Activated CD4-positive, alpha-beta T cell treated with anti-CD3 and anti-CD28 coated beads, Interleukin-2, amount 50 U/mL, for 4 hours (primary cell): Measurements from ENCODE around the gene IARS1.

Source experiments
- DNase-seq, 2 experiments: peaks; one replicate each; pipeline ENCODE4 v3.0.0-alpha.2; 2020

Gene IARS1

DNA sequence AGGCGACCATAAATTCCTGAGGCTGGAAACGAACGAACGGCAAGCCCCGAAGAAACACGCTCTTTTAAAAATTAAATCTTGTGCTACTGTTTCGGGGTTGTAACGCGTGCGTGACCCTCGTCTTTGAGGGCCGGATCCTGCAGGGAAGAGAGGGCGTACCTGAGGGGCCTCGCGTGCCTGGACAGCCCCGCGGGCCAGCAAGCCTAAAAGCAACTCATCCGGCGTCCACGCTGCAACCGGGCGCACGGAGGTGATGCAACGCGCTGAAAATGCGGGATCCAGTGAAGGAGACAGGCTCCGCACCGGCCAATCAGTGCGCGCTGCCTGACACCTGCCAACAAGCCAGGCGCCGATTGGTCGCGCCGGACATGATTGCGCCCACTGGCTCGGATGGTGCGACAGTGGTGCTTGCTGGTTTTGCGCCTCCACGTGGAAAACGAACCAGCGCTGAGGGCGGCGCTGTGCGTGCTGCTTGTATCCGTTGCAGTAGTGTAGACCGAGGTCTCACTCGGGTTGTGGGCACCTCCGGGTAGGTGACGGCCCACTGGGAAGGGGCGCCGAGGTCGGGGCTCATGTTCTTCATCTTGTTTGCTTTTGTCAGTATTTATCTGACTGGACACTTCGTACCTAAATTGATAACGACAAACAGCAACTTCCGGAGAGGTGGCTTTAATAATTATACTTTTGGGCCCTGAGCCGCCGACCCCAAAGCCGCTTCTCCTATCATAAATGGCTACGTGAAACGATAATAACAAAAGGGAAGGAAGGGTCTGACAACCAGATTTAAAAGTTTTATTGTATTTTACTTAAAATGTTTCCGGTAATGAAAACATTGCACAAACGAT lies at the start of gene IARS1:
Gene IARS1 (minus strand): TSS at position 246 of the 845 bp plus-strand sequence. CDS start 4,278 bp downstream, outside the sequence.
- DNase-seq: peak; percentile 100

DNA sequence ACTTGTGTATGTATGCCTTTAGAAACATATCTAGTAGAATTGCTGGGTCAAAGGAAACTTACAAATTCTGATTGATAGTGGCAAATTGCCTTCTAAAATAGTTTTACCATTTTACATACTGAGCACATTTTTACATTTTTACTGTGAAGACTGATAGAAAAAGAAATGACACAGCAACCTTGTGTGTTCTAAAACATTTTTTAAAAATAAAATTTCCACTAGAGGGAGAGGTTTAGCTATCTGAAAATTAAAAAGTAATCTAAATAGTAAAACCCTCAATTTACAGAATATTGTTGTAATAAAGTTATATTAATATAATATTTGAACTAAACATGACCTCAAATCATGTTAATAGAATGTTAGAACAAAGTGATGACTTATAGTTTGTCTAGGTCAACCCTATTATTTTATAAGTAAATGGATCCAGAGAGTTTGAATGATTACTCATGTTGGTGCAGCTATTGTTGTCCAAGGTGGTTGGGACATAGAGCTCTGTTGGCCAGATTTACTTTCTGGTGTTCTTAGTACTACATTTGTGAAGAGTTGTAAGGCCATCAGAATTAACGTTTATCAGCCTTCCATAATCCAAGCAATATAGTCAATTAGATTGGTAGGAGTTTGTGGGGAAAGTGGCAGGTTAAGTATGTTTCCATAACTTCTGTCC lies 49.5 kb upstream of the IARS1 start:
- DNase-seq: no peak

DNA sequence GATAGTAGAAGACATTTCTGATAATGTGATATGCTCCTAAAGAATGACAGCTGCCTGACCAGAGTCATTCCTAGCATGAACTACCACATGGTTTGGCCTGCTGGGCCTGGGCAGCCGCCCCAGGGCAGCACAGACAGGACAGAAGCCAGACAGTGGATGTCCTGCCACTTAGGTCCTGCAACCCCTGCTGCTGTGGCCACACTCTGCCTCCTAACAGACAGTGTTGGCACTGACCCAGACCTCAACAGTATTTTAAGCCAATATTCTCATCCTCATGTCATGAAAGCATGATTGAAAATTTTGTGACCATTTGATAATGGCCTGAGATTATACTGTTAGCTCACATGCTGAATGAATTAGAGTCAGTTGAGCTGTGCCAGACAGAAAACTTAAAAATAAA lies 48.1 kb upstream of the IARS1 start:
- no peak for DNase-seq

DNA sequence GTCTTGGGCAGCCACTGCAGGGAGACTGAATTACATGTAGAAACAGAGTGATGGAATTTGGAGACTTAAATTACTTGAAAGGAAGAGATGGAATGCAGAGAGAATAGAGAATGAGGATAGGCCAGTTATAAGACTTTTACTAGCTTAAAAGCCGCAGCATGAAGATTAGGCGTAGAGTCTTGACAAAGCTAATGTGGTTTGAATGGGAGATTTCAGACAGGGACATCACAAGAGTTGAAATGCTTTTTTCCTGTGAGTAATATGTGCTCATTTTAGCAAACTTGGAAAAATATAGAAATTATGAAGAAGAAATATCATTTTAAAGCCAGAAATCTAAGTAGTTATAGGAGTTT lies 39.8 kb upstream of the IARS1 start:
- no peak for DNase-seq

DNA sequence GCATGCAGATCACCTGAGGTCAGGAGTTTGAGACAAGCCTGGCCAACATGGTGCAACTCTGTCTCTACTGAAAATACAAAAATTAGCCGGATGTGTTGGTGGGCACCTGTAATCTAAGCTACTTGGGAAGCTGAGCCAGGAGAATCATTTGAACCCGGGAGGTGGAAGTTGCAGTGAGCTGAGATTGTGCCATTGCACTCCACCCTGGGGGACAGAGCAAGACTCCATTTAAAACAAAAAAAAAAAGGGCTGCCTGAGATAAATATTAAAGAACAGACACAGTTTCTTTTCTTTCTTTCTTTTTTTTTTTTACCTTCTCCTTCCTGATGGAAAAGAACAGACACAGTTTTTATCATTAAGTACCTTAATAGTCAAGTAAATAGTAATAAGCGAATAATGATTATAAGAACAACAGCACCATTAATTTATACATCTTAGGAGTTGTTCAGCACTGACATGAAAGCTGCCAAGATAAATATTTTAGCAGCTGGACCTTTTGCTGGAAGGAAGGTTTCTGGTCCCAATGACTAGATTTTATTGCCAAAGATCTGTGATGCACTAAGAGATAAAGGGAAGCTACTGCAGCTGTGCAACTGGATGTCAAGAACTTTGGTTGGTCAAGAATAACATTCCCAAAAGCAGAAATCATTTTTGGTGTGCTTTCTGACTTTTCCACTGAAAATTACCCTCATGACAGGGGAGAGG lies 39.2 kb upstream of the IARS1 start:
- no peak for DNase-seq

DNA sequence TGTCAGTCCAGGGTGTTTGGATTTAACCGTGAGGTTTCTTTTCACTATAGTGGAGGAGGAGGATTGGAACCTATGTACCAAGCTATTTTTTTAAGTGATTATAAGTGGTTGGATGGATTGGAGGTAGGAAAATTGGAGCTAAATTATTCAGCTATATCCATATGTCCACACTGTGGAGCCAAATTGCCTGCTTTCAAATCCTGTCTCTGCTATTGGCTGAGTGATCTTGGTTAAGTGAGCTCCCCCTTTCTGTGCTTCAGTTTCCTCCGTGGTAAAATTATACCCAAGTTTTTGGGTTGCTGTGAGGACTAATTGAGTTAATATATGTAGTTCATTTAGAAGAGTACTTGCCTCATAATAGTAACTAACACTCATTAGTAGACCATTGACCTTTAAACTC lies 34.7 kb upstream of the IARS1 start:
- no peak for DNase-seq

DNA sequence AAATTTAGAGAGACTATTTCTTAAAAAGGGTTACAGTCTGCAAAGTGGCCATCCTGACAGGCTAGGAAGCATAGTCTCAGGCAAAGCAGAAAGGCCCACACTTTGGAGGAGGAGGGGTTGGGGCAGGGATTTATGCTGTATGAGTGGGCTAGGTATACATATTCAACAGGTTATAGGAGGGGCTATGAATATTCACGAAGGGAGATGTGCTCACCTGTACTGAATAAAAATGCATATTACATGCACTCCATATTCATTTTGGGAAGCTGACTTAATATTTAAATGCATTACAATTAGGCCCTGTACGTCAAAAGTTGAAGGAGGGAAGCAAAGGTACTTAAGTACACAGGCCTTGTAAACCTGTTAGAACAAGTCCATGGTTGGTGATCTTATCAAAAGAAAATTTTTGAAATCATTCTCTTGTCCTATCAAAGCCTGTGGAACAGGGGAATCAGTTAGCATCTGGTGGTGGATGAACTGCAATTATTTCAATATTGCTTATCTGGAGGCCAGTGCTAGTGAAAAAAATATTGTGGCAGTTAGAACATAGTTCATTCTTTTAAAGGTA lies 33.9 kb upstream of the IARS1 start:
- no peak for DNase-seq

DNA sequence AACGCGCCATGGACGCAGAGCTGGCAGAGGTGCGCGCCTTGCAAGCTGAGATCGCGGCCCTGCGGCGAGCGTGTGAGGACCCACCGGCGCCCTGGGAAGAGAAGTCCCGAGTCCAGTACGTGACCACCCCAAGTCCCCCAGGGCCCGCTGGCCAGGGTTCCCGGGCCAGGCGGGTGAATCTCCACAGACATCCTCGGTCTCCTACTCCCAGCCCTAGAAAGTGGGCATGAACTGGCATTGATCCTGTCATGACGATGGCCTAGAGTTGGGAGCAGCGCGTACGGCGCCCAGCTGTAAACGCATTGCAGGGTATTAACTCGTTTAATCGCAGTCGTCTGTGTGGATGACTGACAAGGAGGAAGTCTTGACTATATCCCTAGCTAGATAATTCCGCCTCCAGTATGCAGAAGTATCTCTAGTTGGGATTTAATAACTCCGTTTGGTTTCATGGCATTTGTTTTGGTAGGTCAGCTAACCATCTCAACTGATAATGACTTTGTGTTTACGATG lies 32.5 kb upstream of the IARS1 start:
- DNase-seq: no peak

DNA sequence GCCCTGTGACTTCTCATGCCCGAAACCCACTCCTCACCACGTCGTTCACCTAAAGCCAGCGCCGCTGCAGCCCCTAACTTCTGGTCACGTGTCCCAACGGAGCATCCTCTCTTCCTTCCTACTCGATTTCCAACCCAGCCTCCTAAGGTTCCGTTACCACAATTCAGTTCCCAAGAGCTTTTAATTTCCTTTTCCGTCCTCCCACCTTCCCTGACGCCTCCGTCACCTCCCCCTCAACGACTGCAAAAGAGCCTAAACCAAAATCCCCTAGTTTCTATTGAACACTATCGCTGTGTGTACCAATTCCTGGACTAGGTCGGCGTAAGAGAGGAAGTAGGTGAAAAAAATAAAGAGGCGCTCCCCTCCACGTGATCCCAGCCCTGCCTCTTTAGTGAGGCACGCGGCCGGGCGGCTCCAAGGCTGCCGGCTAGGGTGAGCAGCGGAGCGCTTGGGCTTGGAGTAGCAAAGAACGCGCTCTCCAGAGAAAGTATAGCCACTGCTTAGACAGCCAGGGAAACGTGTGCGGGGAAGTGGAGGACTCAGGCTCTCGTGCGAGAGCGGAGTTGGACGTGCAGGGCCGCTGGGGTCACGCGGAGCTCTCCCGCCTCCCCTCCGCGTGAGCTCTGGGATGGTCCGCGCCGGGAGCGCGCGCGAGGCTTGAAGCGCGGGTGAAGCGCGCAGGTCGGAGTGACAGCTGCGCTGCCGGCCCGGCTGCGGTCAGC lies 31.9 kb upstream of the IARS1 start, which contains the start of the genes CENPP and NOL8:
Gene CENPP (plus strand): TSS at position 685 of the 722 bp plus-strand sequence.
Gene NOL8 (minus strand): TSS at position 82 of the 722 bp plus-strand sequence. CDS start 1,189 bp downstream, outside the sequence.
- peak; percentile 76 to 79 for DNase-seq

DNA sequence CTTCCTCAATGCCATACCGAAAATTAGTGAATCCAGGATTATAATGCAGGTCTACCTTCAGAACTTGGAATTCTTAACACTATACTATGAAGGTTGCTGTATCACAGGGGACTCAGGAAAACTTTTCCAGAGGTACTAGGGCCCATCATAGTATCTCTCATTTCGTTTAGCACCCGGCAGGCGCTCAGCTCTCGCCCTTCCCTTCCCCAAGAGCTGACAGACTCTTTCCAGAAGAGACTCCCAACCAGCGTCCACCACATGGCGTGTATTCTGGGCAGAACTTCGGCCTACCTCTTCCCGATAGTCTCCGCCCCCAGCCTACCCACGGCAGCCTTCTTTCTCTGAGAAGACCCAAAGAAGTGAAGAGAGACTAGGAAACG lies 31.4 kb upstream of the IARS1 start:
- no peak for DNase-seq

DNA sequence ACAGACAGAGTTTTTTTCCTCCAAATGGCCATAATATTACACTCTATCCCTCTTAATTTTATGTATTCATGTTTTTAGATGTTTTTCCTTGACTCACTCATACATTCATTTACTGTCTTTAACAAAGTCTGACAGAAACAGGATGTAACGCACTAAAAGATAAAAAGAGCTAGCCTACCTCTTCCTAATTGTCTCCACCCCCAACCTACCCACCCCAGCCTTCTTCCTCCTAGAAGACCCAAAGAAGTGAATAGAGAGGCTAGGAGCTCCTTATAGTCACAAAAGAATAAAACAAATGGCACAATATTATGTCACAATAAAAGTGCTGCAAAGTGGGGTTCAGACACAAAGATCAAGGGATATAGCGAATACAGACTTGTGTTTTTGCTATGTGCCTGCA lies 30.9 kb upstream of the IARS1 start:
- peak in 1 of 2 experiments; percentile 3 for DNase-seq

DNA sequence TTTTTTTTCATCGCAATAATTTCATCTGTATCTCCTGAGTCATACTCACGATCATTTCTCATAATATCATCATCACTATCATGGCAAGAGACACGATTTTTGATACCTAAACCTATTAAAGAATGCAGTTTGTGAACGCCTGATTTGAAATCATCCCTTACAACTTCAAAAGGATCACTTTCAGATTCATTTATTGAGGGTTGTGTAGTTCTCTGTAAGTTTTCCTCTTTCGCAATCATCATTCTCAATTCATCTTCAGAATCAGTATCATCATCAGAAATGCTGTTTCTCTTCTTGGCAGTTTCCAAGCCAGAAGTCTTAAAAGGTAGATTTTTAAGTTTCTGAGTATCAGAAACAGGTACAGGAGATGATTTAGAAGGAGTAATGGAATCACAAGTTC lies 22.0 kb upstream of the IARS1 start:
- DNase-seq: no peak

DNA sequence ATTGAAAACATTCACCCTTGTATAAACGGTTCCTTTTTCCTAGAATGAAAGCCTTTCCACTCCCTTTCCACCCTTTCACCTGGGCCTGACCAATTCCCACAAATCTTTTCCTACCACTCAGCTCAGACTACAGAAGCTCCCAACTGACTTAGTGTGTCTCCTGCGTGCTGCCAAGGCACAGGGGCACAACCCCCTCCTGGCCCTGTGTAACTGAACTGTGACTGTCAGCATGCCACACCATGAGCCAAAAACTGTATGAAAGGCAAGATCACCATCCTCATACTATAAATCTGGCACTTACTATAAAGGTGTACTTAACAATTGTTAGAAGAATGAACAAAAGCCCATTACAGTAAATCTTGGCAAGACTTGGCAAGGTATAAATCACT lies 20.1 kb upstream of the IARS1 start:
- no peak for DNase-seq

DNA sequence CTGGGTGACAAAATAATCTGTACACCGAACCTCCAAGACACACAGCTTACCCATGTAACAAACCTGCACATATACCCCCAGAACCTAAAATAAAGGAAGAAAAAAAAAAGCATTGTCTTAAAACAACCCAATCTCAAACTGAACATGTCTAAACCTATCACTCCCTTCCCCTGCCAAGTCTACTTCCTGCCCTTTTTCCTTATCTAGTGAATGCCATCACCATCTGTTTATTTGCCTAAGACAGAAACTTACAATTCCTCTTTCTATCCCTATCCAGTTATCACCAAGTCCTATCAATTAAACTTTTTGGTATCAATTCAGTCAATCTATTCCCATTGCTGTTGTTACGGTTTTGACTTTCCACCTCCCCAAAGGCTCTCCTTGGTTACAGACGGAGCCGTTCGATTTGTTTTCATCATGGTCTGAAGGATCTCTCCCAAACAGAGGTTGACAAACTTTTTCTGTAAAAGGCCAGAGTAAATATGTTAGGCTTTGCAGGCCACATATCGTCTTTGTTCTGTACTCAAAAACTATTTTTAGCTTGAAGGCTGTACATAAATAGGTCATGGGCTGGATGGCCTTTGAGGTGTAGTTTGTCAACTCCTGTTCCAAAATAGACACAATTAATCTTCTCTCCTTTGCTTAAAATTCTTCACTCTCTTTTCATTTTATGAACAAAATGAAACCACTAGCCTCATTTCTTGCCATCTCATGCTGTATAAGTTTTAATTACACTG lies 19.6 kb upstream of the IARS1 start:
- DNase-seq: no peak

DNA sequence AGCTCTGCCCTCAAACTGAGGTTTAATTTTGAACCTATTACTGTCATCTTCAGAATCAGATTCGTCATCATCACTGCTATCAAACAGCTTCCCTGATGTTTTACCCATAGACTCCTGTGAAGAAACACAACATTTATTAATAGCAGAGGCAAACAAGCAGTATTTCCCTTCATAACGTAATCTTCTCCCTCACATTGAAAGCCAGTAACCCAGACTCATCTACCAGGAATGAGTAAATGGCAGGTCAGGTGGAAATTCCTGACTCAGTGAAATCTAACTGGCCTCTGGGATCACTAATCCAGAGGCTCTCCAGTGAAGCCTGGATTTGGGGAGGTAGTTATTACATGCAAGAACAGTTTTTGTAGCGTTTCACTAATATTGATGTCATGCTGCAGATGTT lies 17.1 kb upstream of the IARS1 start:
- DNase-seq: no peak

DNA sequence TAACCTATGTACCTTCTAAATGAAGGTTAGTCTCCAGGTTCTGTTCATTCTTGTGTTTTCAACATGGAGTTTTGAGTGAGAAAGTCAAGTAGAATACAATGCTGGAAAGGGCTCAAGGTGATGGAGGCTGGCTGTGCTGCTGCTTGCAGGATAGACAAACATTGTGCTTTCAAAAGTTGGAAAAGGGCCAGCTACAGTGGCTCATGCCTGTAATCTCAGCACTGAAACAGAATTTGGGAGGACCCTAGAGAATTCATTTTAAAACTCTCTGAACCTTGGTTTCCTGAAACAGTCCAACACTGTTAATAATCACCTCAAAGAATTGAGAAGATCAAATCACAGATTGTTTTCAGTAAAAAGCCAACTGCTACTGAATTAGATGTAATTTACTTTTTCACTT lies 15.4 kb upstream of the IARS1 start:
- no peak for DNase-seq

DNA sequence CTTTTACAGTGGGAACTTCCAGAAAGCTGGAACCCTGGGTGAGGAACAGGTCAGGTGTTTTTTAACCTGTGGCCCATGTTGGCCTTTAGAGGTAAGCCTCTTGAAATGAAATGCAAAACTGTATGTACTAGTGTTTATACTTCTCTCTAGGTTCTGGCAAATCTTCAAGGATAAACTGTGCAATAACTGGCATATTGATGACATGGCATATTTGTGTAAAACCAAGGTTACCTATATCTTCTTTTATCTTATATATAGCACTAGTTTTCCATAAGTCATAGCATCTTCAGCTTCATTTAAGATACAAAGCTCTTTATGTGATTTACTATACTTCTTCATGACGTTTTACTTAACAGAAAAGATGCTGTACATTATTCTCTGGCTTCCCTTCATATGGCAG lies 7.4 kb upstream of the IARS1 start:
- no peak for DNase-seq

DNA sequence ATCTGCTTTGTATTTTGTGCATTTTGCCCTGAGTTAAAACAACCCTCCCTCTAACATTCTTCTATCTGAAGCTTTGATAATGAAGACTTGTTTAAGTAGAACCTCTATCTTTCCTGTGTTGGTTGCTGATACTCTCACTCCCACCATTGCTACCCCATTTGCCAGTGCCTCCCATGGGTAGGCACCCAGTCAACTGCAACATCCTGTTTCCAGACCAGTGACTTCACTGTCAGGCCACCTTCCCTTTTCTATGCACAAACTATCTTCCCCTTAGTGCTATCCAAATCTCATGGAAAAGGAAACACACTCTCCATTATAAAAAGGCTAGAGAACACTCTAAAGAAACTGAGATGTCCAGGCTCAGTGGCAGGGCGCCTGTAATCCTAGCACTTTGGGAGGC lies 5.6 kb upstream of the IARS1 start:
- DNase-seq: no peak

DNA sequence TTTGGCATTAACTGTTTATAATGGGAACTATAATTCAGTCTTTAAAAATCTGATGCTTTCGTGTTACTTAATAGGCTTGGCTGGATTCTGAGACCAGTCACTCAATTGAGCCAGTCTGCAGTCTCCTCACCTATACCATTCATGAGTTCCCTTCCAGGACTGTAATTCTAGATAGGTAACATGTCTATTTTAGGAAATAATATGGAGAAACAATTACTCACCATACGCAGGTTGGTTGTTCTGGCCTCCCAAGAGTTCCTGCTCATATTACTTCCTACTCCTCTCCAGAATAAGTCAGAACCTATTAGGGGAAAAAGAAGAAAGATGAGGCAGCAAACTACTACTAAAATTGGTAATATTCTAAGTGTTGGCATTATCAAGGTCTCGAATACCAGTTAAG lies 4.5 kb upstream of the IARS1 start:
- DNase-seq: no peak

DNA sequence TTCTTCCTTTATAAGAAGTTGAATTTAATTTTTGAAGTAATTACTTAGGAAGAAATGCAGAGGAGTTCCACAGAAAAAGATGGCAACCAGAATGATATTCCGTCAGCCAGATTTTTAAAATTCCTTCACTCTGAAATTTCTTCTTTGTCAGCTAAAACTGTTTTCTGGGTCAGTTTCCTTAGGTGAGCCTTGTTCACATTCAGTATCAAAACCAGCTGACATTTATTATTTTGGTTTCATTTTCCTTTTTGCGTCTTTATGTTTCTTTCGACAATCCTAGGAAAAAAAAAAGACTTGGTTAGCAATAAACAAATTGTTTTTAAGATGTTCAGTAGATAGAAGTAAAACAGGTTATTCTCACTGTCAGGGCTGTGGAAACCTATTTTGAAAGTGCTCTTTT lies 4.1 kb upstream of the IARS1 start:
- no peak for DNase-seq

DNA sequence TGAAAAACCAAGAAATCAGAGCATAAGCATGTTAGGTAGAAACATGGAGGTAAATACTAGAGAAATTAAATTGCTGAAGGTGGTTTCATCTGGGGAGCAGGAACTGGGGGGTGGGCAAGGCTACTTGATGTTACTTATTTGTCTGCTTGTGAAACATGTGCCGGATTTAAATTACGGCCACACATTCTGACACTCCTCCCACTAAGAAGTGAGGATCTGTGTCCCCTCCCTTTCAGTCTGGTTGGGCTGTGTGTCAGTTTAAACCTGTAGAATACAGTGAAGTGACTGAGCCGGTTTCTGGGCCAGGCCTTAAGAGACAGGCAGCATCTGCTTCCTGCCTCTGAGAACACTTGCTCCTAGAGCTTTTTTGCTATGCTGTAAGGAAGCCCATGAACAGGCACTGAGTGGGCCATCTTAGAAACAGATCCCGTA lies 2.3 kb upstream of the IARS1 start:
- no peak for DNase-seq
